Duodenal mucosa (tissue), 2 donors: Measurements from ENCODE around the gene EPPIN.

Source experiments
- H3K27ac ChIP-seq: one replicate; pipeline ENCODE4 v1.7.0; 2013; ENCODE audit warnings: low read depth, low read length
- H3K27me3 ChIP-seq, 2 donors: one replicate each; pipeline ENCODE4 v1.7.0; 2013; ENCODE audit warnings: low read length in 2 of 2, control low read depth in 1 of 2; ENCODE audit not compliant: insufficient read depth in 2 of 2, control insufficient read depth in 1 of 2
- H3K36me3 ChIP-seq, 2 donors: one replicate each; pipeline ENCODE4 v1.7.0; 2013; ENCODE audit warnings: low read length in 2 of 2, control low read depth in 1 of 2; ENCODE audit not compliant: insufficient read depth in 2 of 2, control insufficient read depth in 1 of 2
- H3K4me1 ChIP-seq, 2 donors: one replicate each; pipeline ENCODE4 v1.7.0; 2013; ENCODE audit warnings: low read length in 2 of 2, control low read depth in 1 of 2; ENCODE audit not compliant: insufficient read depth in 2 of 2, control insufficient read depth in 1 of 2
- H3K4me3 ChIP-seq, 2 donors: one replicate each; pipeline ENCODE4 v1.7.0; 2013; ENCODE audit warnings: low read length in 2 of 2, low read depth in 1 of 2
- H3K9ac ChIP-seq, 2 donors: one replicate each; pipeline ENCODE4 v1.7.0; 2013; ENCODE audit warnings: low read length in 2 of 2, low read depth in 1 of 2
- H3K9me3 ChIP-seq, 2 donors: one replicate each; pipeline ENCODE4 v1.7.0; 2013; ENCODE audit warnings: low read length in 2 of 2, control low read depth in 1 of 2; ENCODE audit not compliant: control insufficient read depth in 1 of 2

EPPIN gene

DNA sequence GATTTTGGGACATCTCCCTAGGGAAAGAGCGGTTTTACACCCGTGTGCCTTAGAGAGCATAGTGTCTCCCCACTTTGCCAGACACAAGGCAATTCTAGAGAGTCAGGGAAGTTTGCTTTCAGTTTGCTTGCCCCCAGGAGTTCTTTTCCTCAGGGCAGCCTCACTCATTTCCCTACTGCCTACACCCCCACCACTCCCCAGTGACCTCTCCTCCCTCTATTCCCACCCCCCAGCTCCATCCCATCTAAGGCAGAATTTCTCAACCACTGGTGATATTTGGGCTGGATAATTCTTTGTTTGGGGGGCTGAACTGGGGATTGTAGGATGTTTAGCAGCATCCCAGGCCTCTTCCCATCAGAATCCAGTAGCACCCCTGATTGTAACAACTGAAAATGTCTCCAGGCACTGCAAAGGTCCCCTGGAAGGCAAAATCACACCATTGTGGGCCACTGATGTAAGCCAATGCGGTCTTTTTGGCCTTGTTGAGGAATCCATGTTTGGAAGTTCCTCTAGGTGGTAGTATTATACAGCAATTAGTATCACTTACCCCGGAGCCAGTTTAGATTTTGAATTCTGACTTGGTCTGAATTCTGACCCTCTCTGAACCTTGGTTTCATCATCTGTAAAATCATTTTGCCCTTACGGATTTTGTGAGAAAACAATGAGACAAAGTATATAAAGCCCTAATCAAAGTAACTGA, 1.3 kb downstream of the EPPIN start:
- Histone ChIP-seq H3K36me3 (no peaks in the 10 kb centered on the region), H3K27me3 (peaks cover 0 to 11% of the 10 kb centered on the region in 2 donors), H3K4me3 (no peak overlapping the region), H3K9me3 (no peaks in the 10 kb centered on the region), H3K27ac (no peak overlapping the region), H3K4me1 (no peaks in the 10 kb centered on the region), H3K9ac (no peak overlapping the region)

DNA sequence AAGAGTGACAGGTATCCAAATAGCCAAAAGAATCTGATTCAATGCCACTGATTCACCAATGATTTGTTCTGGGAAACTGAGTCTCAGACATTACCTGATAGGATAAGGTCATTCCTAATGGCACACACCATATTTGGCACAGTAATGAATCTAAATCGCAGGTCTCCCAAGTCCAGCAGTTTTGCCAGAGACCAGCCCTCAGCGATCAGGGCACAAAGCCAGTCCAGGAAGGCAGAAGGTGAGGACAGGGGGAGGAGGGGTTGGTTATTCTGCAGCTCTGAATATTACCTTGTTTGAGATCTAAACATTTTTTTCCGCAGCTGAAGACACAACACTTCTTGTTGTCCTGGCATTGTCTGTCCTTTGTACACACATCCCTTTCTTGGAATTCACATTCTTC, 1.9 kb downstream of the EPPIN start:
- no peaks in the 10 kb centered on the region for H3K4me1 ChIP-seq
- H3K9me3 ChIP-seq: no peaks in the 10 kb centered on the region
- H3K27me3 ChIP-seq: peaks cover 0 to 11% of the 10 kb centered on the region in 2 donors
- H3K4me3 ChIP-seq: no peak overlapping the region
- H3K36me3 ChIP-seq: no peaks in the 10 kb centered on the region
- no peak overlapping the region for H3K27ac ChIP-seq
- no peak overlapping the region for H3K9ac ChIP-seq

DNA sequence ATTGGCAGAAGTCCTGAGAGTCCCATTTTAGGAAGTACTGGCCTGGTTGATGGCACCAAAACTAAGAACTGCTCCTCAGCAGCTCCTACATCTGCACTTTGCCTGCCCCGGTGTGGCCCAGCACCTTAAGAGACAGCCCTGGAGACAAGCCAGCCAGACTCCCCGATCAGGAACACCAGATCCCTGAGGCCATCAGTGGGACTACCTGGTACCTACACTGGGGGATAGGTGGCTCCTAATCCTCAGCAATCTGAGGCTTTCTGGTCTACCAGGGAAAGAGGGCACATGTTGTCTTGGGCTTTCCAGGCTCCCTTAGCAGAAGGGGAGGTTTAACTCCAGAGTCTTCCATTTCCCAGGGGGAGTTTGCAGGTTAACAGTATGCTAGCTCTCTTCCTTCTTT, 7.8 kb downstream of the EPPIN start, which contains the start of gene WFDC6:
WFDC6 (minus strand) TSS at position 101 of the 400 bp plus-strand sequence; CDS start at position 26, 75 bp downstream.
- H3K36me3 ChIP-seq: no peaks in the 10 kb centered on the region
- peaks cover 14 to 16% of the 10 kb centered on the region in 2 donors for H3K27me3 ChIP-seq
- H3K27ac ChIP-seq: no peak within 1 kb of the TSS
- no peak within 1 kb of the TSS for H3K9ac ChIP-seq
- no peaks in the 10 kb centered on the region for H3K9me3 ChIP-seq
- H3K4me3 ChIP-seq: no peak within 1 kb of the TSS
- no peaks in the 10 kb centered on the region for H3K4me1 ChIP-seq

DNA sequence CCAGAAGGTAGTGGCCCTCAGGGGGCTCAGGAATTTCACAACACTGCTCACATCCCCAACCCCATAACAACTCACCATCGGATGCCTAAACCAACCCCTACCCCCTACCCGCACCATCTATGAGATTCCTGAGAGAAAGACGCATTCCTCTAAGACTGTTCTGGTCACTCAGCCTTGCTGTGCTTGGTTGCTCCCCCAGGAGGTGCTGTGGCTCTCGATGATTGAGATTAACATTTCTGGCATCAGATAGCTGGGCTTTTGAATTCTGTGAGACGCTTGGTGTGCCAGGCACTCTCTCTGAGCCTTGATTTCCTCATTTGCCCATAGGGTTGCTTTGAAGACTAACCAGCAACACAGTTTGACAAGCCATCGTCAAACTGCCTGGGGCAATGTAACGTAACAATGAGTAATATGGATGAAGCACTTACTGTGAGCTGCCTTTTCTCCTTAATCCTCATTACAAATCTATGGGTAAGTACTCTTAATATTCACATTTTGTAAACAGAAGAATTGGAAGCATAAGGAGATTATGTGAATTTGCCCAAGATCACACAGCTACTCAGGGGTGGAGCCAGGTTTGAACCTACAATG, 8.9 kb downstream of the EPPIN start:
- Histone ChIP-seq H3K9ac (no peak overlapping the region), H3K27ac (no peak overlapping the region), H3K4me3 (no peak overlapping the region), H3K9me3 (no peaks in the 10 kb centered on the region), H3K36me3 (no peaks in the 10 kb centered on the region), H3K4me1 (no peaks in the 10 kb centered on the region), H3K27me3 (peaks cover 13 to 16% of the 10 kb centered on the region in 2 donors)

DNA sequence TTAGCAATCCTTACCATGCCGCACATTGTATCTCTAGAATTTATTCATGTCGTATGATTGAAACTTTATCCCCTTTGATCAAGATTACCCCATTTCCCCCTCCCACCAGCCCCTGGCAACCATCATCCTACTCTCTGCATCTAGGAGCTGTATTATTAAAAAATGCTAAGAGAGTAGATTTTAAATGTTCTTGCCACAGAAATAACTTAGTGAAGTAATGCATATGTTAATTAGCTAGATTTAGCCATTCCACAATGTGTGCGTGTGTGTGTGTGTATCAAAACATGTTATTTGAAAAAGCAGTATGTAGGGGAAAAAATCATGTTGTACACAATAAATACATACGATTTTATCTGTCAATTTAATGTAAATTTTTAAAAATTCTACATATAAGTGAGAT, 19.9 kb downstream of the EPPIN start:
- Histone ChIP-seq H3K27me3 (peaks cover 4 to 15% of the 10 kb centered on the region in 2 donors), H3K4me3 (no peak overlapping the region), H3K36me3 (no peaks in the 10 kb centered on the region), H3K9ac (no peak overlapping the region), H3K9me3 (no peaks in the 10 kb centered on the region), H3K27ac (no peak overlapping the region), H3K4me1 (no peaks in the 10 kb centered on the region)

DNA sequence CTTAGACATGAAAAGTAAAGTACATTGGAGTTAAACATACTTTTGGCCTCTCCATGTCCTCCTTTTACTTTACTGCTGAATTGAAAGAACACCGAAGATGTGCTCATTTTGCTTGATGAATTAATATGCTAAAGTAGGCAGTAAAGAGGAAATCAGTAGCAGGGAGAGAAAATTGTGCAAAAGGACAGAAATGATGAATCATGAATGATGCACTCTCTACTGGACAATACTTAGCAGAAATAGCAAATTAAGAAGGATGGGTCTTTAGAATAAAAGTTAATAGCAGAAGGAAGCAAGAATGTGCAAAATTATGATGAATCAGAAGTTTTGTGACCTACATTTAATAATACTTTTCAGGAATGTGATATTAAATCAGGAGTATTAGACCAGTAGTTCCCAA, 23.4 kb downstream of the EPPIN start:
- no peak overlapping the region for H3K27ac ChIP-seq
- no peak overlapping the region for H3K9ac ChIP-seq
- no peaks in the 10 kb centered on the region for H3K4me1 ChIP-seq

DNA sequence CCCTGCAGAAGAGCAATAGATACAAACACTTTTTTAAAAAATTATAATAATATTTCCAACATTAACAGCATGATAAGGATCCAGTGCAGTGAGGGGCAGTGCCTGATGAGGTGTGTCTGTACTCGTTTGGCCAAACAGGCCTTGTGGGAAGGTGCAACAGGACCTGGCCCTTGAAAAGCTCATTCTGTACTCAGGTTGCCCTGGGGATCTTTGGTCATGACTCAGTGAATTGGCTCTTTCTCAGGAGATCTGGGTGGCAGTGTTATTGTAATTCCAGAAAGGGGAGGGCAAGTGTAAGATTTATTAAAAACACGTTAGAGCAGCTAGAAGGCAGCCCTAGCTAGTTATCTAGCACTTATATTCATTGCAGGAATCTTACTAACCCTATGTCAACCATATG, 28.9 kb downstream of the EPPIN start:
- Histone ChIP-seq H3K36me3 (no peaks in the 10 kb centered on the region), H3K27me3 (peaks cover 0 to 8% of the 10 kb centered on the region in 2 donors), H3K9me3 (no peaks in the 10 kb centered on the region), H3K4me1 (no peaks in the 10 kb centered on the region), H3K4me3 (no peak overlapping the region), H3K27ac (no peak overlapping the region), H3K9ac (no peak overlapping the region)

More for the DNA sequence above, 23.4 kb downstream of the EPPIN start:
- Histone ChIP-seq H3K4me3 (no peak overlapping the region), H3K36me3 (no peaks in the 10 kb centered on the region), H3K27me3 (peaks cover 4 to 15% of the 10 kb centered on the region in 2 donors), H3K9me3 (no peaks in the 10 kb centered on the region)

DNA sequence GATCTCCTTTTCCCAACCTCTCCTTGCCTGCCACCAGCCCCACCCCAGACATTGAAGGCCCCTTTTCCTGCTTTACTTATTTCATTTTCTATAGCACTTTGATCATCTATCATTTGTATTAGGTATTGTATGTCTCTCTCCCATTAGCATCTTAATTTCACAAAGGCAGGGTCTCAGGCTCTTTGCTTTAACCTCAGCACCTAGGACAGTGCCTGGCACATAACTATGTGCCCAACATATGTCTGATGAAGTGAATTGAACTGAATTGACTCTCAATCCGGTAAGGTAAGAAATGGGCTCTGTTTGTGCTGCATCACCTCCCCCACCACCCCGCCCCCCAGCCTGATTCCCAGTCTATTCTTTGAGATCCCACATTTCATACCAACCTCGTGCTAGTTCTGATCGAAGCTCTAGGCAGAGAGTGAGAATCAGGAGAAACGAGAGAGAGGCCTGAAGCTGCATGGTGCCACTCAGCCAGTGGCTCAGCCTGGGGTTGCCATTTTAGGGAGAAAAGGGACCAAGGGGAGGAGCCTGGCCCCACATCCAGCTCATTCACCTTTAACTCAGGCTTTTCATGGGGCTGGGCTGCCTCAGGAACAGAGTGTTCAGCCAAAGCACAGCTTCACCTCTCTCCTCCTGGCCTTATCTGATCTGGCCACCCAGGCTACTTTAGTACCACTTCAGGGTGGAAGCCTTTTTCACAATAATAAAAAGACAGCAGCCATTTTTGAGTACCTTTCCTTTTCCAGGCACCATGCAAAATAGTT, 31.9 kb downstream of the EPPIN start, which contains the start of gene SPINT3:
SPINT3 (minus strand) TSS at position 476 of the 767 bp plus-strand sequence; CDS start at position 462, 14 bp downstream.
- Histone ChIP-seq H3K9me3 (no peaks in the 10 kb centered on the region), H3K36me3 (no peaks in the 10 kb centered on the region), H3K27ac (no peak within 1 kb of the TSS), H3K4me1 (no peaks in the 10 kb centered on the region), H3K9ac (no peak within 1 kb of the TSS), H3K27me3 (peaks cover 0 to 9% of the 10 kb centered on the region in 2 donors), H3K4me3 (no peak within 1 kb of the TSS)

DNA sequence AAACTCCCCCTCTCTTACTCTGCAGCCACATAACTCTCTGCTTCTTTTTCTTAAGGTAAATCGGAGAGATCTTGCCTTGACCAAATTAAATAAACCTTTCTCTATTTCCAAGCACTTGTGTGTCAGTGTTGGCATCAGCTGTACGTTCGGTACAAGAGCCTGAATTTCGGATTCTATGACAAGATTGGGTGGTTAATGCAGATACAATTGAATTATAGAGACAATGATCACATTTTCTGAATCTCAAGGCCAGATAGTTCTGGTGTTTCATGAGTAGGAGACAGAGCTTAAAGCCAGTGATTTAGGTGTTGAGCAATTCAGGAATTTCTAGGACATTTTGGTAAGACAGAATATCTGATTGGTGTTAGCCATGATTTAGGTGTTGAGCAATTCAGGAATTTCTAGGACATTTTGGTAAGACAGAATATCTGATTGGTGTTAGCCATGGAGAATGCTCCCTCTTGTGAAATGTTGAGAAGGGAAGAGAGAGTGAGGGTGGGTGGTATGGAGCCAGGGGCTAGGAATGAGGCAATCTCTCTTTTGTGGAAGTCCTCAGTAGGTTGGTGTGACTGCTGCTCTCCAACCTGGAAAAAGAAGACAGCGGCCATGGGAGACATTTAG, 36.8 kb downstream of the EPPIN start:
- H3K36me3 ChIP-seq: no peaks in the 10 kb centered on the region
- H3K9me3 ChIP-seq: no peaks in the 10 kb centered on the region
- H3K4me1 ChIP-seq: peaks cover 3 to 12% of the 10 kb centered on the region in 2 donors
- no peak overlapping the region for H3K27ac ChIP-seq
- no peak overlapping the region for H3K4me3 ChIP-seq
- H3K27me3 ChIP-seq: peaks cover 0 to 9% of the 10 kb centered on the region in 2 donors
- no peak overlapping the region for H3K9ac ChIP-seq
